Trophoblast cell (in vitro differentiated cells and primary cell): ENCODE results near the gene ESYT2.

Experiments used
- DNase-seq, 2 donors: peaks; one replicate each; pipeline ENCODE4 v3.0.0-alpha.2; 2016
- H2AFZ ChIP-seq: 2 replicates; pipeline ENCODE4 v1.6.1; 2013; ENCODE audit warnings: low read length, moderate library complexity, mild to moderate bottlenecking; ENCODE audit not compliant: insufficient read depth, poor library complexity
- H2AK5ac ChIP-seq: 2 replicates; pipeline ENCODE4 v1.6.1; 2013; ENCODE audit warnings: mild to moderate bottlenecking, low read length
- H2BK120ac ChIP-seq: 2 replicates; pipeline ENCODE4 v1.6.1; 2013; ENCODE audit warnings: low read length, mild to moderate bottlenecking, moderate library complexity; ENCODE audit not compliant: insufficient read depth, poor library complexity
- H2BK12ac ChIP-seq: 2 replicates; pipeline ENCODE4 v1.6.1; 2013; ENCODE audit warnings: mild to moderate bottlenecking, low read length, moderate library complexity
- H2BK5ac ChIP-seq: 2 replicates; pipeline ENCODE4 v1.6.1; 2013; ENCODE audit warnings: low read length, low read depth, moderate library complexity, mild to moderate bottlenecking; ENCODE audit not compliant: poor library complexity
- H3K14ac ChIP-seq: 2 replicates; pipeline ENCODE4 v1.6.1; 2013; ENCODE audit warnings: mild to moderate bottlenecking, low read length
- H3K18ac ChIP-seq: 2 replicates; pipeline ENCODE4 v1.6.1; 2013; ENCODE audit warnings: mild to moderate bottlenecking, low read length
- H3K23ac ChIP-seq: 2 replicates; pipeline ENCODE4 v1.6.1; 2013; ENCODE audit warnings: low read length
- H3K27ac ChIP-seq: 2 replicates; pipeline ENCODE4 v1.5.1; 2013; ENCODE audit warnings: low read depth, mild to moderate bottlenecking, inconsistent platforms, low read length, moderate library complexity
- H3K27me3 ChIP-seq: 2 replicates; pipeline ENCODE4 v1.6.1; 2013; ENCODE audit warnings: inconsistent platforms, mild to moderate bottlenecking, low read length, moderate library complexity; ENCODE audit not compliant: insufficient read depth
- H3K36me3 ChIP-seq, 2 experiments: 1 replicate in 1 of 2; 2 replicates in 1 of 2; pipeline ENCODE4 v1.6.1; 2013; ENCODE audit warnings: low read length in 2 of 2, mild to moderate bottlenecking in 2 of 2, moderate library complexity in 1 of 2; ENCODE audit not compliant: insufficient read depth in 2 of 2, control insufficient read depth in 1 of 2
- H3K4ac ChIP-seq: 2 replicates; pipeline ENCODE4 v1.6.1; 2013; ENCODE audit warnings: low read depth, mild to moderate bottlenecking, low read length, moderate library complexity
- H3K4me1 ChIP-seq, 2 experiments: 1 replicate in 1 of 2; 2 replicates in 1 of 2; pipeline ENCODE4 v1.6.1; 2013; ENCODE audit warnings: low read length in 2 of 2, mild to moderate bottlenecking in 2 of 2, moderate library complexity in 1 of 2; ENCODE audit not compliant: insufficient read depth in 2 of 2, control insufficient read depth in 1 of 2
- H3K4me2 ChIP-seq: 2 replicates; pipeline ENCODE4 v1.6.1; 2013; ENCODE audit warnings: inconsistent platforms, mild to moderate bottlenecking, low read length, moderate library complexity
- H3K4me3 ChIP-seq: 2 replicates; pipeline ENCODE4 v1.5.1; 2013; ENCODE audit warnings: mild to moderate bottlenecking, low read depth, low read length, inconsistent platforms
- H3K79me1 ChIP-seq: one replicate; pipeline ENCODE4 v1.6.1; 2013; ENCODE audit warnings: low read length
- H3K79me2 ChIP-seq: 2 replicates; pipeline ENCODE4 v1.6.1; 2013; ENCODE audit warnings: low read length, mild to moderate bottlenecking; ENCODE audit not compliant: control insufficient read depth, insufficient read depth, poor library complexity
- H3K9ac ChIP-seq: 2 replicates; pipeline ENCODE4 v1.6.1; 2013; ENCODE audit warnings: mild to moderate bottlenecking, low read length
- H3K9me3 ChIP-seq: 2 replicates; pipeline ENCODE4 v1.6.1; 2013; ENCODE audit warnings: low read depth, mild to moderate bottlenecking, control low read depth, inconsistent platforms, low read length; ENCODE audit not compliant: insufficient read depth
- H4K12ac ChIP-seq: 2 replicates; pipeline ENCODE4 v1.6.1; 2013; ENCODE audit warnings: low read depth, mild to moderate bottlenecking, low read length, moderate library complexity
- H4K8ac ChIP-seq: 2 replicates; pipeline ENCODE4 v1.6.1; 2013; ENCODE audit warnings: low read depth, mild to moderate bottlenecking, low read length, moderate library complexity
- H4K91ac ChIP-seq: one replicate; pipeline ENCODE4 v1.6.1; 2013; ENCODE audit warnings: low read depth, mild to moderate bottlenecking, low read length, moderate library complexity
- WGBS: extraction: QIAGEN DNeasy Blood & Tissue Kit; methylation state at CpG from one replicate; pipeline ENCODE4 v1.1.7; 2013; ENCODE audit warnings: missing lambda C conversion rate; ENCODE audit not compliant: insufficient read length, insufficient coverage; ENCODE audit errors: extremely low coverage; 5-methylcytosine and 5-hydroxymethylcytosine counted together

ESYT2 gene

DNA sequence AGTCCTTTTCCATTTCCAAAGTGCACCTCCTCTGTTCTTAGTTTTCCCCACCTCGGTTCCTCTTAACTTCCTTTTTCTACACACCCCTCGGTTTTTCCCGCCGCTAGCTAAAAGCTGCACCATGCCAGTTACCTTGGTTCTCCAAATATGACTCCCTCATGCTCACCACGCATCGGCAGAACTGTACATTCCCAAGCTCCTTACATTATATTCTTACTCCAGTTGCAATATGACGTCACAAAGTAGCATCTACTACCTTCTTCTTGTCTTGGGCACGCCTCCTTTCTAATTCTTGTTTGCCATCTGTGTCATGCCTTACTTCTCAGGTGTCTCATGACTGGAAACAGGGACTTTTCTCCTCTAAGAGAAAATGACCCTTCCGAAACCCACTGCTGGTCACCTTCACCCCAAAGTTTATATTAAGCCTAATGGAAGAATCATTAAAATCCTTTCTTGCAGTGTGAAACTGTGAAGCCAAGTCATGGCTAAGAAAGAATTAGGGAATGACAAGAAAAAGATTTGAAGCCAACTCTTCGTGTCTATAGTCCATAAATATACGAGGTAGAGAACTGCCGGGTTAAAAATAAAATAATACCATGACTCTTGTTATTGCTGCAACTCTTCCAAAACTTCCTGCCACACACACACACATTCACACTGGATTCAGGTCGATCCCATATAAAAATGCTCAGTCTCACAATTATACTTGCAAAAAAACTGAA is 1.7 kb downstream of the ESYT2 start:
- Histone ChIP-seq H3K23ac (no peak overlapping the region), H2BK5ac (no peak overlapping the region), H3K9ac (no peak overlapping the region), H3K4me1 (peaks cover 2 to 6% of the 10 kb centered on the region in 2 experiments), H2AFZ (no peak overlapping the region), H3K79me2 (peaks cover 28% of the 10 kb centered on the region), H3K27me3 (no peaks in the 10 kb centered on the region), H4K12ac (no peak overlapping the region), H3K4me3 (no peak overlapping the region), H3K14ac (no peak overlapping the region), H3K18ac (no peak overlapping the region), H2BK12ac (no peak overlapping the region), H3K9me3 (peaks cover 2% of the 10 kb centered on the region), H3K79me1 (peaks cover 16% of the 10 kb centered on the region), H3K27ac (peak overlapping the region; percentile 97), H3K36me3 (peaks cover 0 to 2% of the 10 kb centered on the region in 2 experiments), H2BK120ac (no peak overlapping the region), H3K4me2 (peak overlapping the region; percentile 65), H3K4ac (peak overlapping the region; percentile 99), H2AK5ac (no peak overlapping the region), H4K8ac (no peak overlapping the region), H4K91ac (no peak overlapping the region)
- peak; percentile 21 to 85 for DNase-seq
- WGBS: no CpG with 5 or more reads among the region's 13 CpGs

GRCh38 chr7:158825628-158826289 is 3.5 kb downstream of the ESYT2 start:
- no peak for DNase-seq
- Histone ChIP-seq H3K4me2 (no peak overlapping the region), H2BK5ac (no peak overlapping the region), H3K27ac (no peak overlapping the region), H3K4me1 (peaks cover 7 to 12% of the 10 kb centered on the region in 2 experiments), H3K79me1 (peaks cover 16% of the 10 kb centered on the region), H3K4me3 (no peak overlapping the region), H2AFZ (no peak overlapping the region), H4K8ac (no peak overlapping the region), H3K9ac (no peak overlapping the region), H3K14ac (no peak overlapping the region), H3K9me3 (peaks cover 2% of the 10 kb centered on the region), H4K12ac (no peak overlapping the region), H4K91ac (no peak overlapping the region), H2BK120ac (no peak overlapping the region), H3K4ac (peak overlapping the region; percentile 97), H3K79me2 (peaks cover 28% of the 10 kb centered on the region), H3K36me3 (peaks cover 0 to 2% of the 10 kb centered on the region in 2 experiments), H3K18ac (no peak overlapping the region), H2BK12ac (no peak overlapping the region), H3K27me3 (no peaks in the 10 kb centered on the region), H3K23ac (no peak overlapping the region), H2AK5ac (no peak overlapping the region)
- WGBS: no CpG with 5 or more reads among the region's 8 CpGs

- H4K12ac ChIP-seq: no peak overlapping the region
- H2AK5ac ChIP-seq: no peak overlapping the region
- no peak overlapping the region for H3K4me3 ChIP-seq
- no peak overlapping the region for H2AFZ ChIP-seq
- H2BK12ac ChIP-seq: no peak overlapping the region
- H3K9me3 ChIP-seq: no peaks in the 10 kb centered on the region
- H3K79me1 ChIP-seq: peaks cover 9% of the 10 kb centered on the region
- no peaks in the 10 kb centered on the region for H3K36me3 ChIP-seq
- no peak overlapping the region for H3K9ac ChIP-seq
- no peaks in the 10 kb centered on the region for H3K27me3 ChIP-seq
- no peak overlapping the region for H4K8ac ChIP-seq
- H3K4me2 ChIP-seq: no peak overlapping the region
- no peak overlapping the region for H3K14ac ChIP-seq
- no peak overlapping the region for H3K23ac ChIP-seq
- no peak overlapping the region for H3K18ac ChIP-seq
- H4K91ac ChIP-seq: no peak overlapping the region
- H3K79me2 ChIP-seq: peaks cover 23% of the 10 kb centered on the region
- H2BK120ac ChIP-seq: no peak overlapping the region
- no CpG with 5 or more reads among the region's 4 CpGs for WGBS
- no peak for DNase-seq
- no peak overlapping the region for H3K27ac ChIP-seq
- no peak overlapping the region for H2BK5ac ChIP-seq
- H3K4ac ChIP-seq: peak overlapping the region; percentile 94
- peaks cover 9 to 13% of the 10 kb centered on the region in 2 experiments for H3K4me1 ChIP-seq
These were observed 5.3 kb downstream of the ESYT2 start for GRCh38 chr7:158824028-158824427.

GRCh38 chr7:158821171-158822031 is 7.9 kb downstream of the ESYT2 start:
- Histone ChIP-seq H3K27me3 (no peaks in the 10 kb centered on the region), H4K91ac (peak overlapping the region; percentile 5)
- WGBS: no CpG with 5 or more reads among the region's 14 CpGs

More at GRCh38 chr7:158821171-158822031, 7.9 kb downstream of the ESYT2 start:
- Histone ChIP-seq H3K4ac (peak overlapping the region; percentile 59), H3K9me3 (no peaks in the 10 kb centered on the region), H4K12ac (no peak overlapping the region), H3K79me2 (peaks cover 14% of the 10 kb centered on the region), H3K9ac (peak overlapping the region; percentile 29), H3K14ac (peak overlapping the region; percentile 2), H3K4me2 (peak overlapping the region; percentile 51), H2BK12ac (peak overlapping the region; percentile 42), H3K23ac (no peak overlapping the region), H2BK120ac (peak overlapping the region; percentile 6), H3K36me3 (no peaks in the 10 kb centered on the region), H4K8ac (peak overlapping the region; percentile 24), H3K4me1 (peaks cover 13 to 14% of the 10 kb centered on the region in 2 experiments), H2BK5ac (peak overlapping the region; percentile 2), H3K18ac (no peak overlapping the region), H3K4me3 (no peak overlapping the region), H2AFZ (no peak overlapping the region), H3K27ac (peak overlapping the region; percentile 61), H3K79me1 (peaks cover 9% of the 10 kb centered on the region), H2AK5ac (no peak overlapping the region)
- peak; percentile 81 to 89 for DNase-seq
